ENCODE data around the gene SLC6A7.

SLC6A7 gene

DNA sequence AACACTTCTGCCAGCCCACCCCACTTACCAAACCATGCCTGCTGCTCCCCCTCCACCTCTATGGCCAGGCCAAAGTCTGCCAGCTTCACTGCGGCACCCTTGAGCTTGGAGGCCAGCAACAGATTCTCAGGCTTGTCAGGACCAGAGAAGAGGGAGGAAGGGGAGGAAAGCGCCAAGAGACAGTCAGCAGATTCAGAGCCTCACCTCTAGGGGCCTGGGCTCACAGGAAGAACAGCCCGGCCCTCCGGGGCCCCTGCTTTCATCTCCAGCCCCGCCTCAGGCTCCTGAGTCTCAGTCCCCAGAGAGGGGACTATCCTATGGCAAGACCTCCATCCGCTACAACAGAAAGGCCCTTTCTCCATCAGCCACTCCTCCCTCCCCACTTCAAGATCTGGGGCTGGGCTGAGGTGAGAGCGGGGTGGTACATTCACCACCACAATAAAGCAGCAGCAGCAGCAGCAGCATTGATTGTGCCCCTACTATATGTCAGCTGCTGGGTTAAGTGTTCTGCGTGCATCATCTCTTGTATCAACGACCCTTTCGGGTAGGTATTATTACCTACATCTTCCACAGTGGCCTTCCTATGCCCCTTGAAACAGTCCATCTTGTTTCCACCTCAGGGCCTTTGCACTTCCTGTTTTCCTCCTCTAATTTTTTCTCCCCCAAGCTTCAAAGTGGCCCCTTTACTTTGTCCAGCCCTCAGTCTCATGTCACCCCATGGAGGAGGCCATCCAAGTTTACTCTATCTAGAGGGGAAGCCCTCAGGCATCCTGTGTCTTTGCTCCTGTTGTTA, 63.8 kb downstream of the SLC6A7 start:
- no peak overlapping the region for H3K4me3 ChIP-seq (ENCODE audit: low read length)
- DNase-seq (ENCODE audit: low read depth), result no peak
- TF ChIP-seq, protein P1, sequence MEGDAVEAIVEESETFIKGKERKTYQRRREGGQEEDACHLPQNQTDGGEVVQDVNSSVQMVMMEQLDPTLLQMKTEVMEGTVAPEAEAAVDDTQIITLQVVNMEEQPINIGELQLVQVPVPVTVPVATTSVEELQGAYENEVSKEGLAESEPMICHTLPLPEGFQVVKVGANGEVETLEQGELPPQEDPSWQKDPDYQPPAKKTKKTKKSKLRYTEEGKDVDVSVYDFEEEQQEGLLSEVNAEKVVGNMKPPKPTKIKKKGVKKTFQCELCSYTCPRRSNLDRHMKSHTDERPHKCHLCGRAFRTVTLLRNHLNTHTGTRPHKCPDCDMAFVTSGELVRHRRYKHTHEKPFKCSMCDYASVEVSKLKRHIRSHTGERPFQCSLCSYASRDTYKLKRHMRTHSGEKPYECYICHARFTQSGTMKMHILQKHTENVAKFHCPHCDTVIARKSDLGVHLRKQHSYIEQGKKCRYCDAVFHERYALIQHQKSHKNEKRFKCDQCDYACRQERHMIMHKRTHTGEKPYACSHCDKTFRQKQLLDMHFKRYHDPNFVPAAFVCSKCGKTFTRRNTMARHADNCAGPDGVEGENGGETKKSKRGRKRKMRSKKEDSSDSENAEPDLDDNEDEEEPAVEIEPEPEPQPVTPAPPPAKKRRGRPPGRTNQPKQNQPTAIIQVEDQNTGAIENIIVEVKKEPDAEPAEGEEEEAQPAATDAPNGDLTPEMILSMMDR (conservative IDR thresholded peaks at IDR 0.05; ENCODE audit: low read depth, low read length), result no peak

DNA sequence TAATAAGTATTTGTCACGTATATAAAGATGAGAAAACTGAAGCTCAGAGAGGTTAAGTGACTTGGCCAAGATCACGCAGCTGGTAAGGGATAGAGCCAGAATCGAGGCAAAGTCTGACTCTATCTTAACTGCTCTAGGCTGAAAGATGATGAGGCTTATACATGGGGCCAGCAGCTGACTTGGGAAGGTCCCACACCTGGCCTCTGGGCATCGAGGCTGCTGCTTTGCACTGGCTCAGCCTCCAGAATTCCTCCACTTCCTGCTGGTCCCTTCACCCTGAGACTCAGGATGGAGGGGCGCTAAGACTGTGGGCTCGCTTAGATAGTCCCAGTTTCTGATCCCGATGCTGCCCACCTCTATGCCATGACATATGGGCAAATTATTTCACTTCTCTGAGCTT, 64.5 kb downstream of the SLC6A7 start:
- DNase-seq (ENCODE audit: low read depth), result no peak
- no peak overlapping the region for H3K4me3 ChIP-seq (ENCODE audit: low read length)
- TF ChIP-seq, protein P1 (conservative IDR thresholded peaks at IDR 0.05; ENCODE audit: low read depth, low read length), result no peak

GRCh38 chr5:150254774-150255173, 64.9 kb downstream of the SLC6A7 start:
- no peak overlapping the region for H3K4me3 ChIP-seq (ENCODE audit: low read length)
- no peak for DNase-seq (ENCODE audit: low read depth)
- TF ChIP-seq, protein P1 (conservative IDR thresholded peaks at IDR 0.05; ENCODE audit: low read depth, low read length), result no peak

DNA sequence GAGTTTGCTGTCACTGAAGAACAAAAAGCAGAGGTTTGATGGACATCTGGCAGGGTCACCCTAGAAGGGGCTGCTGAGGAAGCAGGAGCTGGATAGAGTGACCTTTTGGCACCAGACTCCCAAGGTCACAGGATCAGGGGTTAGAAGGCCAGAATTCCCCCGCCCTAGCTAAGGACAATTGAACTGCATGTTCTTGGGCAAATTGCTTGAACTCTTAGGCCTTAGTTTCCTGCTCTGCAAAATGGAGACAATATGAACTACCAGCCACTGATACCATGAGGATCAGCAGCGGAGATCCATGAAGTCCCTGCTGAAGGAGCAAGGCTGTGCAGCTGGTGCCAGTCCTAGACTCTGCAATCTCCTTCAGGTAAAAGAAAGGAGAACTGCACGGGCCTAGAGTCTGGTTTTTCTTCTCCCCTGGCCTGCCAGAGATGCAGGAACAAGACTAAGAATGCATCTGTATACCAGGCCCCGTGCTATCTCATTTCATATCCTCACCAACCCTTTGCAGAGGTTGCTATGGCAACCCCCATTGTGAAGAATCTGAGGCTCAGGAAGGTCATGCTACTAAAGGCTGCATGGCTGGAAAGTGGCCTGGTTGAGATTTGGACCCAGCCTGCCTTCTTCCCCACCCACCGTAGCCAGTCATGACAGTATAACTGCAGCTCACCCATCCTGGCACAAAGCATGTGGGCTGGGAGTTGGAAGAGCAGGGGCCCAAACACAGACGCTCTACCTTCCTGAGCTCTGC, 66.0 kb downstream of the SLC6A7 start:
- DNase-seq (ENCODE audit: low read depth), result no peak
- no peak overlapping the region for H3K4me3 ChIP-seq (ENCODE audit: low read length)
- TF ChIP-seq, protein P1 (conservative IDR thresholded peaks at IDR 0.05; ENCODE audit: low read depth, low read length), result no peak

GRCh38 chr5:150256410-150257064, 66.7 kb downstream of the SLC6A7 start:
- TF ChIP-seq, protein P1 (conservative IDR thresholded peaks at IDR 0.05; ENCODE audit: low read depth, low read length), result peak; percentile 46
- no peak overlapping the region for H3K4me3 ChIP-seq (ENCODE audit: low read length)
- no peak for DNase-seq (ENCODE audit: low read depth)

DNA sequence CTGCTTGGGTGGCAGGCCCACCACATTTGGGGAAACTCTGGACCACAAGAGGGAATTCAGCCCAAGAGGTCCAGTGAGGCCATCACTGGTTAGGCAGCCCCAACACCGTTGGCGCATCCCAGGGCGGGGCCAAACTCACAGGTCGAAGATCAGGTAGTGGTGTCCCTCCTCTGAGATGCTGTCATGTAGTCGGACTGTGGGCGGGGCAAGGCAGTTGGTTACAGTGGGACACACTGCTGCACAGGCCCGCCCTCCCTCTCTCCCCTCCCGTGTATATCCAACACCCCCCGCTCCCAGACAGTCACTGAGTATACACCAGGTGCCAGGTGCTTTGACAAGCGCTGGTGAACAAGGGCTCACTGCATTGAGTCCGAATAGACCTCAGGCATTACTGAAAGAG, 67.6 kb downstream of the SLC6A7 start:
- TF ChIP-seq, protein P1 (conservative IDR thresholded peaks at IDR 0.05; ENCODE audit: low read depth, low read length), result no peak
- DNase-seq (ENCODE audit: low read depth), result no peak

More for the DNA sequence above, 67.6 kb downstream of the SLC6A7 start:
- H3K4me3 ChIP-seq (ENCODE audit: low read length), result no peak overlapping the region

Data from retinal pigment epithelial cell (primary cell).